Cardiac fibroblast (primary cell): ENCODE data around the gene DYNLRB2.

Experiments
- DNase-seq, 2 donors: peaks; one replicate each; pipeline versions ENCODE4 v3.0.0 to v3.0.0-alpha.2; 2010; ENCODE audit warnings: low read depth in 2 of 2
- H3K4me3 ChIP-seq, 2 donors: replicated peaks in 1 of 2; 1 replicate in 1 of 2; 2 replicates in 1 of 2; pipeline ENCODE4 v1.5.1; 2011; ENCODE audit warnings: low read depth in 2 of 2, low read length in 2 of 2, mild to moderate bottlenecking in 2 of 2, moderate library complexity in 1 of 2
- CTCF ChIP-seq: IDR thresholded peaks from one replicate; pipeline ENCODE4 v1.5.1; 2011; ENCODE audit warnings: low read depth, mild to moderate bottlenecking, low read length, inconsistent platforms

Gene DYNLRB2

GRCh38 chr16:80511824-80512592, 28.8 kb upstream of the DYNLRB2 start:
- no peak for DNase-seq
- TF ChIP-seq CTCF: no peak
- no peak overlapping the region for H3K4me3 ChIP-seq

- H3K4me3 ChIP-seq: no peak overlapping the region
- no peak for TF ChIP-seq CTCF
- no peak for DNase-seq
Observed at GRCh38 chr16:80512593-80512853, 28.3 kb upstream of the DYNLRB2 start.

- TF ChIP-seq CTCF: no peak
- no peak for DNase-seq
- H3K4me3 ChIP-seq: no peak overlapping the region
Observed at GRCh38 chr16:80515374-80515773, 25.4 kb upstream of the DYNLRB2 start.

- H3K4me3 ChIP-seq: no peak overlapping the region
- no peak for TF ChIP-seq CTCF
- no peak for DNase-seq
Observed at GRCh38 chr16:80517846-80518245, 22.9 kb upstream of the DYNLRB2 start.

- DNase-seq: peak in 1 of 2 donors; percentile 13
- TF ChIP-seq CTCF: no peak
- H3K4me3 ChIP-seq: no peak overlapping the region
Observed at GRCh38 chr16:80518436-80518835, 22.4 kb upstream of the DYNLRB2 start.

GRCh38 chr16:80519189-80519588, 21.6 kb upstream of the DYNLRB2 start:
- TF ChIP-seq CTCF: no peak
- no peak overlapping the region for H3K4me3 ChIP-seq
- DNase-seq: no peak

- TF ChIP-seq CTCF: no peak
- H3K4me3 ChIP-seq: no peak overlapping the region
- DNase-seq: no peak
Observed at GRCh38 chr16:80525420-80525819, 15.4 kb upstream of the DYNLRB2 start.
